Activated naive CD4-positive, alpha-beta T cell treated with anti-CD3 and anti-CD28 coated beads, Interleukin-2, amount 10 ng/mL, durations not matched to agents 5 hours and 36 hours (primary cell): ENCODE data around the gene USP40. TPM values are rescaled to one million over a fixed set of nuclear protein-coding genes. Genes with fewer than 3 reads are reported as not detected.

Source experiments
- total RNA-seq, 2 experiments: library from RNA; stranded (reverse); gene quantifications; one replicate each; pipeline ENCODE4 v1.2.3, GENCODE V29; 2021

USP40 gene, protein sequence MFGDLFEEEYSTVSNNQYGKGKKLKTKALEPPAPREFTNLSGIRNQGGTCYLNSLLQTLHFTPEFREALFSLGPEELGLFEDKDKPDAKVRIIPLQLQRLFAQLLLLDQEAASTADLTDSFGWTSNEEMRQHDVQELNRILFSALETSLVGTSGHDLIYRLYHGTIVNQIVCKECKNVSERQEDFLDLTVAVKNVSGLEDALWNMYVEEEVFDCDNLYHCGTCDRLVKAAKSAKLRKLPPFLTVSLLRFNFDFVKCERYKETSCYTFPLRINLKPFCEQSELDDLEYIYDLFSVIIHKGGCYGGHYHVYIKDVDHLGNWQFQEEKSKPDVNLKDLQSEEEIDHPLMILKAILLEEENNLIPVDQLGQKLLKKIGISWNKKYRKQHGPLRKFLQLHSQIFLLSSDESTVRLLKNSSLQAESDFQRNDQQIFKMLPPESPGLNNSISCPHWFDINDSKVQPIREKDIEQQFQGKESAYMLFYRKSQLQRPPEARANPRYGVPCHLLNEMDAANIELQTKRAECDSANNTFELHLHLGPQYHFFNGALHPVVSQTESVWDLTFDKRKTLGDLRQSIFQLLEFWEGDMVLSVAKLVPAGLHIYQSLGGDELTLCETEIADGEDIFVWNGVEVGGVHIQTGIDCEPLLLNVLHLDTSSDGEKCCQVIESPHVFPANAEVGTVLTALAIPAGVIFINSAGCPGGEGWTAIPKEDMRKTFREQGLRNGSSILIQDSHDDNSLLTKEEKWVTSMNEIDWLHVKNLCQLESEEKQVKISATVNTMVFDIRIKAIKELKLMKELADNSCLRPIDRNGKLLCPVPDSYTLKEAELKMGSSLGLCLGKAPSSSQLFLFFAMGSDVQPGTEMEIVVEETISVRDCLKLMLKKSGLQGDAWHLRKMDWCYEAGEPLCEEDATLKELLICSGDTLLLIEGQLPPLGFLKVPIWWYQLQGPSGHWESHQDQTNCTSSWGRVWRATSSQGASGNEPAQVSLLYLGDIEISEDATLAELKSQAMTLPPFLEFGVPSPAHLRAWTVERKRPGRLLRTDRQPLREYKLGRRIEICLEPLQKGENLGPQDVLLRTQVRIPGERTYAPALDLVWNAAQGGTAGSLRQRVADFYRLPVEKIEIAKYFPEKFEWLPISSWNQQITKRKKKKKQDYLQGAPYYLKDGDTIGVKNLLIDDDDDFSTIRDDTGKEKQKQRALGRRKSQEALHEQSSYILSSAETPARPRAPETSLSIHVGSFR
- 10 to 100 TPM; 18.7 to 20.3 TPM for total RNA-seq

DNA sequence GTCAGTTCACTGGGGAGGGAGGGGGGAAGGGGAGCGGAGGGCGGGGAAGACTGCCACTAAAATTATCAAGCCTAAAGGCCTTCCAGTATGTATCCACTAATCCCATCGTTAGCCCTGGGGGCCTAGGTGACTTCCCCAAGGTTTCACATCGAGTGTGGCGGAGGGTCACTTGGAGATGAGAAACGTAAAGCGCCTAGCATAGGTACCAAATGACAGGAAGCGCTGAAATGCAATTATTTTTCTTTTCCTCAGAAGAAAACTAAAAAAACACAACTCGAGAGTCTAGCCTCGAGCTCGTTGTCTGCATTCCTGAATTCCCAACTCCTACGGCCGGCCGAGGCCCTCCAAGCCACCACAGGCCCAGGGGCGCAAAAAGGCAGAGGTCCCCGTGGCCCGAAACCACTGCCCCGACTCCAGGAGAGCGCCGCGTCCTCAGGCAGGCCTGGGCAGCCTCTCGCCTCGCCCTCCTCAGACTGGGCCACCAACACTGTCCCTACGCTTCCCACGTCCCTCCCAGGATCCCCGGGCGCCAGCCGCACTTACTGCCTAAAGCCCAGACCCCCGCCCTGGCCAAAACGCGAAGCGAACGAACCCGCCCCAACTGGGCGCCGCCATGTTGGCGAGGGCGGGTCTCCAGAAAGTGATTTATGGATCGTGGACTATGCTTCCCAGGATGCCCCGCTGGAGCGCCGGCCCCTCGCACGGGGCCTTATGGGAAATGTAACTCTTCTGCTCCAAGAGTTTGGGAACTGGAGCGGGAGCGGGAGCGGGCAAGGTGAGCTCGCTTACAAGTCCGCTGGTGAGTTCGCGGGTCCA is at the start of gene USP40:
USP40 (minus strand) TSS at position 642 of the 816 bp plus-strand sequence. CDS start 1,228 bp downstream, outside the sequence.

Other genes with a start within 250 kb of the USP40 start
- 100 to 1,000 TPM; 144 to 148 TPM for gene DGKD, start 212.3 kb downstream of the USP40 start, total RNA-seq
- gene UGT1A8, start 50.9 kb upstream of the USP40 start, total RNA-seq = not detected
- not detected for gene UGT1A10, start 69.7 kb upstream of the USP40 start, total RNA-seq
- gene UGT1A9, start 105.1 kb upstream of the USP40 start, total RNA-seq = not detected
- gene UGT1A7, start 115.1 kb upstream of the USP40 start, total RNA-seq = not detected
- not detected for gene UGT1A6, start 126.1 kb upstream of the USP40 start, total RNA-seq
- gene UGT1A5, start 146.1 kb upstream of the USP40 start, total RNA-seq = not detected
- not detected for gene UGT1A4, start 152.0 kb upstream of the USP40 start, total RNA-seq
- gene UGT1A3, start 162.3 kb upstream of the USP40 start, total RNA-seq = not detected
- gene UGT1A1, start 193.5 kb upstream of the USP40 start, total RNA-seq = not detected
- not detected for gene MROH2A, start 211.5 kb upstream of the USP40 start, total RNA-seq